ENCODE measurements around the gene KPNA2.
"Not testable (repeated sequence)": the region's sequence is repeated elsewhere in the genome, so short reads cannot be mapped to it uniquely, and the experiment has no call there.

The KPNA2 gene

GRCh38 chr17:68035523-68036303 lies at the start of gene KPNA2:
Gene KPNA2 (plus strand): TSS chr17:68035735. CDS start chr17:68037133, 1,398 bp downstream.
- DNase-seq = peak; percentile 97

DNA sequence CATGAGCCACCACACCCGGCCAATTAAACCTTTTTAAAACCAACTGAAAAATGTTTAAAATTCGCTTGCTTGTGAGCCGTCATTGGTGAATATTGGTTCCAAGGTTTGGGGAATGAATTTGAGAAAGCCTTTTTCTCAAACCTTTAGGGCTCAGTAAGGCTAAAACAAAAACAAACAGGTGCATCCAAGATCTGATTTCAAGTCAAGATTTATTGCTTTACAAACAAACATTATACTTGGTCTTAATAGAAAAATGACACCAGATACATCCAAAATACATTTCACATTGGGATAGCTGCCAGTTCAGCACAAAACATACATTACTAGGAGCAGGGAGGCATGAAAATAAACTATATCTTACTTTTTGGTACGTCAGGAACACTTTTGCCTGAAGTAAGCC lies 44.6 kb upstream of the KPNA2 start:
- DNase-seq = peak; percentile 28

DNA sequence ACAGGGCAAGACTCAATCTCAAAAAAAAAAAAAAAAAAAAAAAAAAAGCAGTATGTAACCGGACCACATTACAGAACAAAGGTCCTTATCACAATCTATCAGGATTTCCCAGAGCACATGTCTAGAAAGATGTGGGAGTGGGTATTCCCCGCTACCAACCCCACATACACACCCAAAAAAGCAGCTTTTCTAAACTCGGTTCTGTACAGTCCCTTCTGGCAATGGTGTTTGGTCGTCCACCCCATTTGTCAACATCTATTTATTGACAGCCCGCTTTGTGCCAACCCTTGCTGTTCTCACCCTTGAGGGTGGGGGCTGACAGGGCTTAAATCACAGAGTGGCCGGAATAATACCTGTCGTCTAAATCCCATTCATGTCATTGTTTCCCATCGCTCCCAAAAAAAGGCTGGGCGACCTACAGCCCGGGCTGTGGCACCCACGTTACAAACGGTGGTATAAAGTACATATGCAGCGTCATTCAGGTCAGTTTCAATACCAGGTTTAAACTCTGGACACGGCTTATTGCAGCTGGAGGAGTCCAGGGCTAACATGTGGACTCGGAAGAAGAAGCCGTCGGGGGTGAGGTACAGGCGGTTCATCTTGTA lies 42.9 kb upstream of the KPNA2 start:
- no peak for DNase-seq

DNA sequence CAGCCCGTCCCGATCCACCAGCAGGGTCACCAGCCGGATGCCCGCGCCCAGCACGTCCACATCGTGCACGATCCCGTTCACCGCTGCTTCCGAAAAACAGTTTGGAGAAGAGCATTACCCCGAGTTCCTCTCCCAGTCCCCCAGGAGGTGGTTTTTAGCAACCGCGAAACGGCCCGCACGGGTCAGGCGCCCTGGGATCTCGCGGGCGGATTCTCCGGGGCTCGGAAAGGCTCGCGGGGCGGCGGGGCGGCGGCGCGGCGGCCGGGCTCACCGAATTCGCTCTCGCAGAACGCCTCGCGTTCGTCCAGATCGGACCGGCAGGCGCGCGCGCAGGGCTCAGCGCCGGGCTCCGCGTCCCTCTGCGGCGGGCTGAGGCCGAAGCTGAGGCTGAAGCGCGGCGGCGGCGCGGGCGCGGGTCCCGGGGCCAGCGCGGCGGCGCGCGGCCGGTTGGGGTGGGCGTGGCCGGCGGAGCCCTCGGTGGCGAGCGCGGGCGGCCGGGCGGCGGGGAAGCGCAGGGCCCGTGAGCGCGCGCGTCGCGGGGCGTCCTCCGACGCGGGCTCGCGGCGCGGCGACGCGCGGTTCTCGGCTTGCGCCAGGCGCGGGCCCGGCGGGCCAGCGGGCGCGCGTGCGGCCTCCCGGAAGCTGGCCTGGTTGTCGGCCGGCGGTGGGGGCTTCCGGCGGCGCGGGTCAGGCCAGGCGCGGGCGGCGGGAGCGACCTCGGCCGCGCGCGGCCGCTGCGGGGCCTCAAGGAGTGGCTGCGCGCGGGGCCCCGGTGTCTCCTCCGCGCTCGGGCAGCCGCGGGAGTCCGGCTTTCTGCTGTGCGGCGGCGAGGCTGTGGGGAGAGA lies 42.2 kb upstream of the KPNA2 start:
- DNase-seq = peak; percentile 62

DNA sequence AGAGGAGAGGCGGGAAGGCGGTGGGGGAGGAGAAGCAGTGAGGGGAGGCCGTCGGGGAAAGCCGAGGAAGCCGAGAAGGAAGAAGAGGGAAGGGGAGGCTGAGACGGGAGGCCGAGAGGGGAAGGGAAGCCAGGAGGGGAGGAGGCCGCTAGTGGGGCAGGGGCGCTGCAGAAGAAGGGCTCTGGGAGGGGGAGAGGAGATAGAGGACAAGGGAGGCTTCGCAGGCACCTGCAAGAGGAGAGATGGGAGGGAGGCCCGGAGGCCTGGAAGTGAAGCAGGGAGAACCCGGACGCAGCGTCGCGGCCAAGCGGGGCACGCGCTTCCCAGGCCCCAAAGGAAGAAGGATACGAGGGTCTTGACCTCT lies 41.6 kb upstream of the KPNA2 start:
- DNase-seq = peak; percentile 26

- DNase-seq = no peak
Measured at GRCh38 chr17:67994817-67995569, 40.5 kb upstream of the KPNA2 start.

GRCh38 chr17:67995570-67996263 lies 39.8 kb upstream of the KPNA2 start:
- DNase-seq = no peak

- DNase-seq = not testable (repeated sequence)
Measured at GRCh38 chr17:67996301-67997171, 39.0 kb upstream of the KPNA2 start, which contains the start of gene C17orf58. Gene C17orf58 (minus strand): TSS chr17:67996469. CDS start chr17:67996198, 271 bp downstream.

- no peak for DNase-seq
Measured at GRCh38 chr17:67998466-67998865, 37.1 kb upstream of the KPNA2 start.

DNA sequence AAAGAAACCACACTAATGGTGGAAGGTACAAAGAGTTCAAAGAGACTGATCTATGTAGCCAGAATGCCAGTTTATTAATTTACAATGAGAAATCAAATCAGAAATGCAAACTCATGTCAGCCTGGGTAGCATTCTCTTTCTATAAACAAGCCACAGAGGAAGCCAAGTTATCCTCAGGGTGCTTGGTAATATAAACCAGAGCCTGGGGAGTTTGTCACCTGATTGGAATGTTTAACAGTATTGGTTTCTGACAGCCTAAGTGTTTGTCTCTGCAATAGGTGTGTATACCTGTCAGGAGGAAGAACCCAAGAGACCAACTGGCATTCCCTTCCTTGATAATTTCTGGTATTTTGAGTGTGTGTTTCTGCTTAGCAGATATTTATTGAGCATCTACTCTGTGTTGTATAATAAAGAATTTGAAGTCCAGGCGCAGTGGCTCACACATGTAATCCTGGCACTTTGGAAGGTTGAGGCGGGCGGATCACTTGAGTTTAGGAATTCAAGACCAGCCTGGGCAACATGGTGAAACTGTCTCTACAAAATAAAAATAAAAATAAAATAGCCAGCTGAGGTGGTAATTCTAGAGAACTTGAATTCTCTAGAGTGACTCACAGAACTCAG lies 36.1 kb upstream of the KPNA2 start:
- peak; percentile 51 for DNase-seq

DNA sequence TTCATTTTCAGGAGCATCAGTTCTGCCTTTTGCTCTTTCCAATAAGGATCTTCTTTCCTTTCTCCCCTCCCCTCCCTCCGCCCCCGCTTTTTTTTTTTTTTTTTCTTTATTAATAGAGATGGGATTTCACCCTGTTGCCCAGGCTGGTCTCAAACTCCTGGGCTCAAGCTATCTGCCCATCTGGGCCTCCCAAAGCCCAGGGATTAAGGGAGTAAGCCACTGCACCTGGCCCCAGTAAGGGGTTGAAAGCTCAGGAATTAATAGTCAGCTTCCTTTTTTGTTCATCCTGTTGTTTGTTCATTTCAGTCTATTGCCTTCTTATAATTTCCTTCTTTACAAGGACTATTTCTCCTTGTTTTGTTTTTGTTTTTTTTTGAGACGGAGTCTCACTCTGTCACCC lies 31.3 kb upstream of the KPNA2 start:
- DNase-seq = no peak

- DNase-seq = no peak
Measured at GRCh38 chr17:68006797-68007196, 28.7 kb upstream of the KPNA2 start.

DNA sequence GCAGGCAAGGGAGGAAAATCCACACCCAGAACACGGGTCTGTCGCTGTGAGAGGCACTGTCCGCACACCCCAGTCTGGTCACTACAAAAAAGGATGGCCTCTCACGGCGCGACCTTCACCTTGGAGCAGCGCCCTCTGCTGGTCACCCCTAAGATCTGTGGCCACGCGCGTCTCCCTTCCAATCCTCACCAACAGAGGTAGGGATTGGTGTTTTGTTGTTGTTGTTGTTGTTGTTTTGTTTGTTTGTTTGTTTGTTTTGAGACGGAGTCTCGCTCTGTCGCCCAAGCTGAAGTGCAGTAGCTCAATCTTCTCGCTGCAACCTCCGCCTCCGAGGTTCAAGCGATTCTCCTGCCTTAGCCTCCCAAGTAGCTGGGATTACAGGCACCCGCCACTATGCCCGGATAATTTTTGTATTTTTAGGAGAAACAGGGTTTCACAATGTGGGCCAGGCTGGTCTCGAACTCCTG lies 24.3 kb upstream of the KPNA2 start:
- DNase-seq = no peak

DNA sequence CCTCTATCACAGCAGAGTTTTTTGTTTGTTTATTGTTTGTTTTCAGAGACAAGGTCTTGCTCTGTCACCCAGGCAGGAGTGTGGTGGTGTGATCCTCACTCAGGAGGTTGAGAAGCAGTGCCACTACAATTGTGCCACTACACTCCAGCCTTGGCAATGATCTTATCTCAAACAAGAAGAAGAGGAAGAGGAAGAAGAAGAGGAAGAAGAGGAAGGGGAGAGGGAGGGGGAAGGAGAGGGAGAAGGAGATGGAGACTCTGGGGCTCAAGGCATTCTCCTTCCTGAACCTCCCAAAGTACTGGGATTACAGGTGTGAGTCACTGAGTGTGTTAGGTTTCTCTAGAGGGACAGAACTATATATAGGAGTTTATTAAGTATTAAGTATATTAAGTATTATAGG lies 22.1 kb upstream of the KPNA2 start:
- no peak for DNase-seq

- no peak for DNase-seq
Measured at GRCh38 chr17:68015081-68015723, 20.3 kb upstream of the KPNA2 start.

DNA sequence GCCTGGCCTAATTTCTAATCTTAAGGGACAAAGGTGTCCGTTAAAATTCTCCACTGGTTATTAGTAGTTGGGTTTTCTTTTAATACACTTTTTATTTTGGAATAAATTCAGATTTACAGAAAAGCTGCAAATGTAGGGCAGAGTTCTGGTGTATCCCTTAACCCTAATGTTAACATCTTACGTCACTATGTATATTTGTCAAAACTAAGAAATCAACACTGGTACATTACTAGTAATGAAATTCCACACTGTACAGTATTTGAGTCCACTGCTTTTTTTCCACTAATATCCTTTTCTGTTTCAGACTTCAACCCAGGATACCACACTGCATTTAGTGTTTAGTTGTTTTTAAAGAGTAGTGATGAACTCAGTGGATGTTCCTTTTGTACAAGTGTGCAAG lies 18.7 kb upstream of the KPNA2 start:
- DNase-seq = no peak

DNA sequence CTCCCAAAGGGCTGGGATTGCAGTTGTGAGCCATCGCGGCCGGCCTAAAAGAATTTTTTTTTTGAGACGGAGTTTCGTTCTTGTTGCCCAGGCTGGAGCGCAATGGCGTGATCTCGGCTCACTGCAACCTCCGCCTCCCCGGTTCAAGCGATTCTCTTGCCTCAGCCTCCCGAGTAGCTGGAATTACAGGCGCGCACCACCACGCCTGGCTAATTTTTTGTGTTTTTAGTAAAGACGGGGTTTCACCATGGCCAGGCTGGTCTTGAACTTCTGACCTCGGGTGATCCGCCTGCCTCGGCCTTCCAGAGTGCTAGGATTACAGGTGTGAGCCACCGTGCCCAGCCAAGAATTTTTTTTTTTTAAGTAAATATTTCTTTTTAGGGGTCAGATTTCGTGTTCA lies 17.0 kb upstream of the KPNA2 start:
- DNase-seq = not testable (repeated sequence)

DNA sequence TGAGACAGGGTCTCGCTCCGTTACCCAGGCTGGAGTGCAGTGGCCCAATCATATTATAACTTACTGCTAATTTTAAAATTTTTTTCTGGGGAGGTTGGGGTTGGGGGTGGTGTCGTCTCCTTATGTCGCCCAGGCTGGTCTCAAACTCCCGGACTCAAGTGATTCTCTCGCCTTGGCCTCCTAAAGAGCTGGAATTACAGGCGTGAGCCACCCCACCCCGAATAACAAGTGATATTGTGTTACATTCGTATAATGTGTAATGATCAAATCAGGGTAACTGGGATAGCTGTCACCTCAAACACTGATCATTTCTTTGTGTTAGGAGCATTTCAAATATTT lies 16.2 kb upstream of the KPNA2 start:
- no peak for DNase-seq

DNA sequence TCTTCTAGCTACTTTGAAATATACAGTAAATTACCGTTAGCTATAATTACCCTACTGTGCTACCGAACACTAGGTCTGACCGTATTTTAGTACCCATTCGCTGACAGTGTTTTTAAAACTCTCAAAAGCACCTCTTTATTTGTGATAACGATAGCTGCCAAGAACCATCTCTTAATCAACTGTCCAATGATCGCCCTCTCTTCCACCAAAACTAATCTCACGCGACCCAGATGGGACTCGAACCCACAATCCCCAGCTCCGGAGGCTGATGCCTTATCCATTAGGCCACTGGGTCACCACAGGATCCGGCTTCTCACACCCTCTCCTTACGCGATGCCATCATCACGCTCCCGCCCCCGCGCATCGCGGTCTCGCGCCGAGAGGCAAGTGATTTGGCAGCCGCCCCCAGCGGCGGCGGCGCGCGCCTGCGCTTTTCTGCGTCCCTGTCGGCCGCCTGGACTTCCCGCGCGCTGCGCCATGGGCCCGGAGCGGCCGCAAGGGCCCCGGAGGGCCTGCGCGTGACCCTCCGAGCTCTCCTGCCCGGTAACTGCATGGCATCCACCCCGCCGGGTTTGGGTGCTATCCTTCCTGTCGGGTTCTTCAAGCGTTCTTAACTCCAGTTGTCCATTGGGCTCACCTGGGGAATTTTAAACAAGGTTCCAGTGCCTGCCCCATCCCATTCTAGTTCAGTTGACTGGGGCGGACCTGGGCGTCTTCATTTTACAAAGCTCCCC lies 15.7 kb upstream of the KPNA2 start:
- peak; percentile 80 for DNase-seq

- peak; percentile 18 for DNase-seq
Measured at GRCh38 chr17:68020409-68020756, 15.2 kb upstream of the KPNA2 start.
